ENCODE measurements around the gene SLC66A2. TPM values are rescaled to one million over a fixed set of nuclear protein-coding genes. Genes with fewer than 3 reads are reported as not detected.

SLC66A2 gene
- total RNA-seq, 2 experiments from 2014 or later: 44.5 to 44.8 TPM

DNA sequence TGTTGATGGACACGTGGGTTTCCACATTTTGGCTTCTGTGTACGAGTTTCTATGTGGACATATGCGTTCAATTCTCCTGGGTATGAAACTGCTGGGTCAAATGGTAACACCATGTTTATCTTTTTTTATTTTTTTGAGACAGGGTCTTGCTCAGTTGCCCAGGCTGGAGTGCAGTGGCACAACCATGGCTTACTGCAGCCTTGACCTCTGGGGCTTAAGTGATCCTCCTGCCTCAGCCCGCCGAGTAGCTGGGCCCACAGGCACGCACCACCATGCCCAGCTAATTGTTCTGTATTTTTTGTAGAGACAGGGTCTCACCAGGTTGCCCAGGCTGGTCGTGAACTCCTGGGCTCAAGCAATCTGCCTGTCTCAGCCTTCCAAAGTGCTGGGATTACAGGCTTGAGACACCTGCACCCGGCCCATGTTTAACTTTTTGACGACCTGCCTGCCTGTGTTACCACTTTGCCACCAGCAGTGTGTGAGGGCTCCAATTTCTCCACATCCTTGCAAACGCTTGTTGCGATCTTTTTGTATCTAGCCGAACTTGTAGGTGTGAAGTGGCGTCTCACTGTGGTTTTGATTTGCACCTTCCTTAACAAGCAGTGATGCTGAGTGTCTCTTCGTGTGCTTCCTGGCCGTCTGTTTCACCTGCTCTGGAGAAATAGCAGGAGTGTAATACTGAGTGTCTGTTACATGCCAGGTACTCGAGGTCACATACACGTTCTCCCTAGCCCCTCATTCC is 19.9 kb upstream of the SLC66A2 start:
- peaks cover 46% of the 10 kb centered on the region for H3K36me3 ChIP-seq (ENCODE audit: insufficient read depth, low read length)
- CTCF ChIA-PET: no interaction called here
- H3K36me3 Mint-ChIP-seq (ENCODE audit: low read depth): peaks cover 87% of the 10 kb centered on the region

DNA sequence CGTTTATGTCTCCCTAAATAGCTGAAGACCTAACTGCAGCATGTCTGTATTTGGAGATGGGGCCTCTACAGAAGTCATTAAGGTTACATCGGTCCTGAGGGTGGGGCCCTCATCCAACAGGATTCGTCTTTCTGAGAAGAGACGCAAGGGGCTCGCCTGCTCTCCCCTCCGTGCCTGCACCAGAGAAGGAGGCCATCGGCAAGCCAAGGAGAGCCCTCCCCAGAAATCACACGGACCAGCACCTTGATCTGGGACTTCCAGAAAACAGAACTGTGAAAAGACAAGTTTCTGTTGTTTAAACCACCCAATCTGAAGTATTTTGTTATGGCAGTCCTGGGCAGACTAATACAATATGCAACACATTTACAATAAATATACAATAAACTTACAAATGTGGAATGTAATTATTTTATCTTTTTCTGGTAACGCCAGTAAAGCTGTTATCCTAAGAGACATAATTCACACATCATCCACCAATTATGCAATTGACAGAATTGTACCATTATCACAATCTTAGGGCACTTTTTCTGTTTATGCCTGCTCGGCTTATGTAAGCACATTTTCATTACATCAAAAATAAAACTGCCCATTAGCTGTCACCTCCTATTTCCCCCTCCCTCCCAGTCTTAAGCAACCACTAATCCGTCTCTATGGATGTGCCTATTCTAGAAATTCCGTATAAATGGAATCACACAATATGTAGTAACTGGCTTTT is 19.1 kb upstream of the SLC66A2 start:
- Histone ChIP-seq H3K27me3 (ENCODE audit: control insufficient read depth in 1 of 2, insufficient read depth in 2 of 2, low read length in 2 of 2) (no peaks in the 10 kb centered on the region), H3K4me1 (ENCODE audit: insufficient read depth, low read length) (peaks cover 2% of the 10 kb centered on the region), H3K36me3 (ENCODE audit: insufficient read depth, low read length) (peaks cover 39% of the 10 kb centered on the region), H3K27ac (ENCODE audit: low read depth in 1 of 2, low read length in 2 of 2) (no peak overlapping the region), H3K9me3 (ENCODE audit: control insufficient read depth in 1 of 2, insufficient read depth in 1 of 2, low read length in 2 of 2) (no peaks in the 10 kb centered on the region), H3K4me3 (ENCODE audit: low read length) (no peak overlapping the region)
- Mint-ChIP-seq H3K27ac (peak overlapping the region; percentile 48), H3K4me1 (ENCODE audit: low read depth) (peaks cover 15% of the 10 kb centered on the region), H3K9me3 (no peaks in the 10 kb centered on the region), H3K4me3 (no peak overlapping the region), H3K36me3 (ENCODE audit: low read depth) (peaks cover 79% of the 10 kb centered on the region), H3K27me3 (no peaks in the 10 kb centered on the region)
- ChIA-PET POLR2A (no interaction called here), CTCF (no interaction called here)
- intact Hi-C loops (cut with DNase I, micrococcal nuclease): no loop called here
- ATAC-seq (ENCODE audit: poor library complexity) (no peak), DNase-seq (no peak)
- no peak for TF ChIP-seq CTCF (IDR thresholded peaks at IDR 0.05)

More for the DNA sequence above, 19.9 kb upstream of the SLC66A2 start:
- H3K27me3 ChIP-seq (ENCODE audit: control insufficient read depth in 1 of 2, insufficient read depth in 2 of 2, low read length in 2 of 2): no peaks in the 10 kb centered on the region
- POLR2A ChIA-PET: no interaction called here
- ATAC-seq (ENCODE audit: poor library complexity) (no peak), DNase-seq (no peak)
- intact Hi-C loops (cut with DNase I, micrococcal nuclease): no loop called here
- no peak overlapping the region for H3K27ac Mint-ChIP-seq
- no peaks in the 10 kb centered on the region for H3K9me3 ChIP-seq (ENCODE audit: control insufficient read depth in 1 of 2, insufficient read depth in 1 of 2, low read length in 2 of 2)
- H3K27me3 Mint-ChIP-seq: no peaks in the 10 kb centered on the region
- no peak overlapping the region for H3K4me3 Mint-ChIP-seq
- no peak for TF ChIP-seq CTCF (IDR thresholded peaks at IDR 0.05)
- H3K9me3 Mint-ChIP-seq: no peaks in the 10 kb centered on the region
- H3K4me3 ChIP-seq (ENCODE audit: low read length): no peak overlapping the region
- H3K4me1 Mint-ChIP-seq (ENCODE audit: low read depth): peaks cover 13% of the 10 kb centered on the region
- H3K4me1 ChIP-seq (ENCODE audit: insufficient read depth, low read length): no peaks in the 10 kb centered on the region
- H3K27ac ChIP-seq (ENCODE audit: low read depth in 1 of 2, low read length in 2 of 2): no peak overlapping the region

GRCh38 chr18:79965119-79965902 is 13.9 kb upstream of the SLC66A2 start:
- Mint-ChIP-seq H3K36me3 (ENCODE audit: low read depth) (peaks cover 31% of the 10 kb centered on the region), H3K4me3 (peak overlapping the region; percentile 97), H3K4me1 (ENCODE audit: low read depth) (peaks cover 34% of the 10 kb centered on the region), H3K27ac (peak overlapping the region; percentile 97), H3K9me3 (no peaks in the 10 kb centered on the region), H3K27me3 (peaks cover 4% of the 10 kb centered on the region)
- POLR2A ChIA-PET: interaction anchor here (0.7 to 4.2 kb wide), 5 partner anchors 14 to 286 kb away, joined by 3 to 27 read pairs (median 11); partner anchors contain the start of genes RBFA, SLC66A2 and TXNL4A
- Histone ChIP-seq H3K36me3 (ENCODE audit: insufficient read depth, low read length) (no peaks in the 10 kb centered on the region), H3K4me3 (ENCODE audit: low read length) (peak overlapping the region; percentile 67), H3K27ac (ENCODE audit: low read depth in 1 of 2, low read length in 2 of 2) (peak overlapping the region; percentile 38 to 72), H3K27me3 (ENCODE audit: control insufficient read depth in 1 of 2, insufficient read depth in 2 of 2, low read length in 2 of 2) (no peaks in the 10 kb centered on the region), H3K4me1 (ENCODE audit: insufficient read depth, low read length) (peaks cover 44% of the 10 kb centered on the region), H3K9me3 (ENCODE audit: control insufficient read depth in 1 of 2, insufficient read depth in 1 of 2, low read length in 2 of 2) (no peaks in the 10 kb centered on the region)
- peak; percentile 36 for ATAC-seq (ENCODE audit: poor library complexity)
- TF ChIP-seq CTCF (IDR thresholded peaks at IDR 0.05): no peak
- peak in 3 of 14 experiments; percentile 45 to 61 (median 60) for DNase-seq
- CTCF ChIA-PET: interaction anchor here (0.7 kb wide), 1 partner anchor 68 kb away, joined by 5 read pairs; no protein-coding TSS in a partner anchor
- intact Hi-C loops (cut with DNase I, micrococcal nuclease): loop anchor here (2.0 to 10.0 kb wide), 4 partner anchors 15 to 441 kb away; partner anchors contain the start of genes KCNG2 (in 1 of the 2) and SLC66A2 (in 1 of the 2)

All from CD4-positive, alpha-beta T cell (primary cell).